Myocyte (in vitro differentiated cells): ENCODE measurements around the gene GALNT17. TPM values are rescaled to one million over a fixed set of nuclear protein-coding genes. Genes with fewer than 3 reads are reported as not detected.

Experiments used
- DNase-seq: peaks from one replicate; pipeline ENCODE4 v3.0.0-alpha.2; 2012; ENCODE audit warnings: low read depth
- total RNA-seq: library from RNA; depleted of rRNA; stranded (reverse); fragments of >200 nt; gene quantifications from 2 replicates; pipeline ENCODE4 v1.2.3, GENCODE V29; 2014

GALNT17 gene
- total RNA-seq, 1 donor from 2014 or later, result 3.5 TPM

- no peak for DNase-seq
Observed at GRCh38 chr7:71332207-71332606, 200.3 kb downstream of the GALNT17 start.

GRCh38 chr7:71334541-71334940 lies 202.6 kb downstream of the GALNT17 start:
- no peak for DNase-seq

GRCh38 chr7:71338866-71339265 lies 206.9 kb downstream of the GALNT17 start:
- no peak for DNase-seq

- no peak for DNase-seq
Observed at GRCh38 chr7:71339924-71340323, 208.0 kb downstream of the GALNT17 start.

GRCh38 chr7:71342202-71342601 lies 210.3 kb downstream of the GALNT17 start:
- no peak for DNase-seq

- no peak for DNase-seq
Observed at GRCh38 chr7:71343039-71343438, 211.1 kb downstream of the GALNT17 start.

- DNase-seq, result peak; percentile 22
Observed at GRCh38 chr7:71343892-71344291, 211.9 kb downstream of the GALNT17 start.

GRCh38 chr7:71345117-71345884 lies 213.4 kb downstream of the GALNT17 start:
- peak; percentile 18 for DNase-seq

- no peak for DNase-seq
Observed at GRCh38 chr7:71348821-71349681, 217.1 kb downstream of the GALNT17 start.

- no peak for DNase-seq
Observed at GRCh38 chr7:71349682-71350481, 217.9 kb downstream of the GALNT17 start.

GRCh38 chr7:71350680-71351079 lies 218.7 kb downstream of the GALNT17 start:
- DNase-seq, result no peak

- no peak for DNase-seq
Observed at GRCh38 chr7:71354716-71355115, 222.8 kb downstream of the GALNT17 start.

- no peak for DNase-seq
Observed at GRCh38 chr7:71361451-71362032, 229.6 kb downstream of the GALNT17 start.

- no peak for DNase-seq
Observed at GRCh38 chr7:71362240-71362639, 230.3 kb downstream of the GALNT17 start.

GRCh38 chr7:71363223-71363622 lies 231.3 kb downstream of the GALNT17 start:
- no peak for DNase-seq

- DNase-seq, result no peak
Observed at GRCh38 chr7:71363627-71364026, 231.7 kb downstream of the GALNT17 start.

- DNase-seq, result no peak
Observed at GRCh38 chr7:71364551-71364950, 232.6 kb downstream of the GALNT17 start.

- DNase-seq, result no peak
Observed at GRCh38 chr7:71372991-71373390, 241.0 kb downstream of the GALNT17 start.

GRCh38 chr7:71377062-71377461 lies 245.1 kb downstream of the GALNT17 start:
- DNase-seq, result no peak

GRCh38 chr7:71377469-71377868 lies 245.5 kb downstream of the GALNT17 start:
- no peak for DNase-seq

- no peak for DNase-seq
Observed at GRCh38 chr7:71384094-71384493, 252.2 kb downstream of the GALNT17 start.
